ENCODE measurements around the gene MRPS15.

MRPS15 gene

GRCh38 chr1:36481091-36481490, 16.9 kb upstream of the MRPS15 start:
- H3K36me3 ChIP-seq (ENCODE audit: control insufficient read depth in 2 of 2, insufficient read depth in 1 of 2, low read length in 2 of 2), result no peaks in the 10 kb centered on the region
- no peak overlapping the region for H3K27ac ChIP-seq (ENCODE audit: extremely low read depth, low read depth, low read length)
- no peaks in the 10 kb centered on the region for H3K4me1 ChIP-seq (ENCODE audit: control insufficient read depth, insufficient read depth, low read length)
- H3K9me3 ChIP-seq (ENCODE audit: control insufficient read depth, insufficient read depth, low read depth, low read length), result no peaks in the 10 kb centered on the region
- CTCF ChIA-PET, result no interaction called here
- no peak for TF ChIP-seq ZNF768 (tag by site-specific recombination; IDR thresholded peaks at IDR 0.05)
- TF ChIP-seq HOXD13 (CRISPR knock-in tag; IDR thresholded peaks at IDR 0.05; ENCODE audit: borderline replicate concordance), result no peak
- no peak for TF ChIP-seq GLI4 (tag by site-specific recombination; IDR thresholded peaks at IDR 0.05)
- no peak for TF ChIP-seq ZNF24 (tag by site-specific recombination; IDR thresholded peaks at IDR 0.05)
- no peak for TF ChIP-seq TCF7L2 (IDR thresholded peaks at IDR 0.05; ENCODE audit: borderline replicate concordance, low read depth, low read length)
- TF ChIP-seq KLF8 (tag by site-specific recombination; IDR thresholded peaks at IDR 0.05), result no peak
- TF ChIP-seq ZNF169 (tag by site-specific recombination; IDR thresholded peaks at IDR 0.05), result no peak
- TF ChIP-seq, protein P1, sequence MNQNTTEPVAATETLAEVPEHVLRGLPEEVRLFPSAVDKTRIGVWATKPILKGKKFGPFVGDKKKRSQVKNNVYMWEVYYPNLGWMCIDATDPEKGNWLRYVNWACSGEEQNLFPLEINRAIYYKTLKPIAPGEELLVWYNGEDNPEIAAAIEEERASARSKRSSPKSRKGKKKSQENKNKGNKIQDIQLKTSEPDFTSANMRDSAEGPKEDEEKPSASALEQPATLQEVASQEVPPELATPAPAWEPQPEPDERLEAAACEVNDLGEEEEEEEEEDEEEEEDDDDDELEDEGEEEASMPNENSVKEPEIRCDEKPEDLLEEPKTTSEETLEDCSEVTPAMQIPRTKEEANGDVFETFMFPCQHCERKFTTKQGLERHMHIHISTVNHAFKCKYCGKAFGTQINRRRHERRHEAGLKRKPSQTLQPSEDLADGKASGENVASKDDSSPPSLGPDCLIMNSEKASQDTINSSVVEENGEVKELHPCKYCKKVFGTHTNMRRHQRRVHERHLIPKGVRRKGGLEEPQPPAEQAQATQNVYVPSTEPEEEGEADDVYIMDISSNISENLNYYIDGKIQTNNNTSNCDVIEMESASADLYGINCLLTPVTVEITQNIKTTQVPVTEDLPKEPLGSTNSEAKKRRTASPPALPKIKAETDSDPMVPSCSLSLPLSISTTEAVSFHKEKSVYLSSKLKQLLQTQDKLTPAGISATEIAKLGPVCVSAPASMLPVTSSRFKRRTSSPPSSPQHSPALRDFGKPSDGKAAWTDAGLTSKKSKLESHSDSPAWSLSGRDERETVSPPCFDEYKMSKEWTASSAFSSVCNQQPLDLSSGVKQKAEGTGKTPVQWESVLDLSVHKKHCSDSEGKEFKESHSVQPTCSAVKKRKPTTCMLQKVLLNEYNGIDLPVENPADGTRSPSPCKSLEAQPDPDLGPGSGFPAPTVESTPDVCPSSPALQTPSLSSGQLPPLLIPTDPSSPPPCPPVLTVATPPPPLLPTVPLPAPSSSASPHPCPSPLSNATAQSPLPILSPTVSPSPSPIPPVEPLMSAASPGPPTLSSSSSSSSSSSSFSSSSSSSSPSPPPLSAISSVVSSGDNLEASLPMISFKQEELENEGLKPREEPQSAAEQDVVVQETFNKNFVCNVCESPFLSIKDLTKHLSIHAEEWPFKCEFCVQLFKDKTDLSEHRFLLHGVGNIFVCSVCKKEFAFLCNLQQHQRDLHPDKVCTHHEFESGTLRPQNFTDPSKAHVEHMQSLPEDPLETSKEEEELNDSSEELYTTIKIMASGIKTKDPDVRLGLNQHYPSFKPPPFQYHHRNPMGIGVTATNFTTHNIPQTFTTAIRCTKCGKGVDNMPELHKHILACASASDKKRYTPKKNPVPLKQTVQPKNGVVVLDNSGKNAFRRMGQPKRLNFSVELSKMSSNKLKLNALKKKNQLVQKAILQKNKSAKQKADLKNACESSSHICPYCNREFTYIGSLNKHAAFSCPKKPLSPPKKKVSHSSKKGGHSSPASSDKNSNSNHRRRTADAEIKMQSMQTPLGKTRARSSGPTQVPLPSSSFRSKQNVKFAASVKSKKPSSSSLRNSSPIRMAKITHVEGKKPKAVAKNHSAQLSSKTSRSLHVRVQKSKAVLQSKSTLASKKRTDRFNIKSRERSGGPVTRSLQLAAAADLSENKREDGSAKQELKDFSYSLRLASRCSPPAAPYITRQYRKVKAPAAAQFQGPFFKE (tag by site-specific recombination; IDR thresholded peaks at IDR 0.05; ENCODE audit: borderline replicate concordance), result no peak
- TF ChIP-seq, protein P2, sequence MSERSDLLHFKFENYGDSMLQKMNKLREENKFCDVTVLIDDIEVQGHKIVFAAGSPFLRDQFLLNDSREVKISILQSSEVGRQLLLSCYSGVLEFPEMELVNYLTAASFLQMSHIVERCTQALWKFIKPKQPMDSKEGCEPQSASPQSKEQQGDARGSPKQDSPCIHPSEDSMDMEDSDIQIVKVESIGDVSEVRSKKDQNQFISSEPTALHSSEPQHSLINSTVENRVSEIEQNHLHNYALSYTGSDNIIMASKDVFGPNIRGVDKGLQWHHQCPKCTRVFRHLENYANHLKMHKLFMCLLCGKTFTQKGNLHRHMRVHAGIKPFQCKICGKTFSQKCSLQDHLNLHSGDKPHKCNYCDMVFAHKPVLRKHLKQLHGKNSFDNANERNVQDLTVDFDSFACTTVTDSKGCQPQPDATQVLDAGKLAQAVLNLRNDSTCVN (tag by site-specific recombination; optimal IDR thresholded peaks at IDR 0.05), result no peak
- no peak for TF ChIP-seq ZSCAN23 (tag by site-specific recombination; IDR thresholded peaks at IDR 0.05)
- no peak for TF ChIP-seq EGR2 (tag by site-specific recombination; IDR thresholded peaks at IDR 0.05; ENCODE audit: low read depth)
- no peak for TF ChIP-seq MYNN (tag by site-specific recombination; IDR thresholded peaks at IDR 0.05; ENCODE audit: borderline replicate concordance)
- no peak for TF ChIP-seq REST (tag by site-specific recombination; IDR thresholded peaks at IDR 0.05)
- POLR2A ChIA-PET, result no interaction called here
- H3K4me3 ChIP-seq (ENCODE audit: low read depth, low read length), result no peak overlapping the region

DNA sequence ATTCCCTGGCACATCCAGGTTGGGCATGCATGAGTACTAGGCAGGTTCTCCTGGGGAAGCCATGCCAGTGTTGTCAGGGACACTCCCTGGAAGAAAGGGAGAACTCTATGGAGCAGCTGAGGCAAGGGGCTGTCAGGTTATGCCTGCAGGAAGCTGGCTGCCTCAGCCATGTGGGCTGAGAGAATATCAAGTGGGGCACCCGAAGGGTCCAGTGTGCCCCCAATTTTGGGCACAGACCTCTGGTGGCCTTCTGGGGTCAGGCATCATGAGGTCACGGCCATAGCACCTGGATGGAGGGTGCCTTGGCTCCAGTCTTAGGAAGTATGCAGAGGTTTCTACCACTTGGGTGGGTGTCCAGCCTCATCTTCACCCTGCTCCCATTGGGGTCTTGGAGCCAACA, 16.0 kb upstream of the MRPS15 start:
- no peaks in the 10 kb centered on the region for H3K9me3 ChIP-seq (ENCODE audit: control insufficient read depth, insufficient read depth, low read depth, low read length)
- H3K27ac ChIP-seq (ENCODE audit: extremely low read depth, low read depth, low read length), result no peak overlapping the region
- CTCF ChIA-PET, result interaction anchor here (2.6 kb wide), 1 partner anchor 36 kb away, joined by 11 read pairs; no protein-coding TSS in a partner anchor
- H3K4me1 ChIP-seq (ENCODE audit: control insufficient read depth, insufficient read depth, low read length), result no peaks in the 10 kb centered on the region
- no peak overlapping the region for H3K4me3 ChIP-seq (ENCODE audit: low read depth, low read length)
- POLR2A ChIA-PET, result no interaction called here
- TF ChIP-seq ZBTB10 (tag by site-specific recombination; IDR thresholded peaks at IDR 0.05) (no peak), ZNF529 (tag by site-specific recombination; IDR thresholded peaks at IDR 0.05; ENCODE audit: insufficient replicate concordance) (no peak), ZNF132 (tag by site-specific recombination; IDR thresholded peaks at IDR 0.05; ENCODE audit: borderline replicate concordance) (no peak), YY2 (tag by site-specific recombination; IDR thresholded peaks at IDR 0.05) (no peak), ZNF558 (tag by site-specific recombination; IDR thresholded peaks at IDR 0.05) (no peak), ZNF585B (tag by site-specific recombination; IDR thresholded peaks at IDR 0.05) (no peak), ZSCAN4 (tag by site-specific recombination; IDR thresholded peaks at IDR 0.05) (no peak)
- no peaks in the 10 kb centered on the region for H3K36me3 ChIP-seq (ENCODE audit: control insufficient read depth in 2 of 2, insufficient read depth in 1 of 2, low read length in 2 of 2)
